Neural progenitor cell (in vitro differentiated cells): ENCODE measurements around the gene LRRD1. TPM values are rescaled to one million over a fixed set of nuclear protein-coding genes. Genes with fewer than 3 reads are reported as not detected.
"Not testable (repeated sequence)": the region's sequence is repeated elsewhere in the genome, so short reads cannot be mapped to it uniquely, and the experiment has no call there.

Experiments used
- DNase-seq: peaks from one replicate; pipeline ENCODE4 v3.0.0-alpha.2; 2016; ENCODE audit warnings: low spot score
- H2AFZ ChIP-seq: fragments of 200-600 bp; sonication (generic); replicated peaks from 2 replicates; pipeline ENCODE4 v1.6.1; 2016; ENCODE audit warnings: antibody characterized with exemption
- H3F3A ChIP-seq: fragments of 200-600 bp; sonication (generic); 2 replicates; pipeline ENCODE4 v1.6.1; 2016; ENCODE audit warnings: antibody characterized with exemption, low read depth
- H3K27ac ChIP-seq: fragments of 200-600 bp; sonication (generic); 2 replicates; pipeline ENCODE4 v1.5.1; 2016; ENCODE audit warnings: mild to moderate bottlenecking
- H3K27me3 ChIP-seq: fragments of 200-600 bp; sonication (generic); 2 replicates; pipeline ENCODE4 v1.6.1; 2016; ENCODE audit warnings: mild to moderate bottlenecking, moderate library complexity
- H3K36me3 ChIP-seq: fragments of 200-600 bp; sonication (generic); 2 replicates; pipeline ENCODE4 v1.5.1; 2016
- H3K4me1 ChIP-seq: fragments of 200-600 bp; sonication (generic); 2 replicates; pipeline ENCODE4 v1.6.1; 2016; ENCODE audit warnings: mixed run types
- H3K4me2 ChIP-seq: fragments of 200-600 bp; sonication (generic); 2 replicates; pipeline ENCODE4 v1.6.1; 2016
- H3K4me3 ChIP-seq: fragments of 200-600 bp; sonication (generic); 2 replicates; pipeline ENCODE4 v1.5.1; 2016
- H3K79me2 ChIP-seq: fragments of 200-600 bp; sonication (generic); 2 replicates; pipeline ENCODE4 v1.6.1; 2016; ENCODE audit warnings: low read depth
- H3K9ac ChIP-seq: fragments of 200-600 bp; sonication (generic); 2 replicates; pipeline ENCODE4 v1.6.1; 2016
- H3K9me3 ChIP-seq: fragments of 200-600 bp; sonication (generic); 2 replicates; pipeline ENCODE4 v1.5.1; 2016; ENCODE audit warnings: low read depth
- H4K20me1 ChIP-seq: fragments of 200-600 bp; sonication (generic); 2 replicates; pipeline ENCODE4 v1.6.1; 2016; ENCODE audit warnings: low read depth
- H3K27ac Mint-ChIP-seq: 3 replicates; pipeline ENCODE4 v1.8.0; 2021; ENCODE audit warnings: mixed read lengths
- H3K27me3 Mint-ChIP-seq: 2 replicates; pipeline ENCODE4 v1.8.0; 2022; ENCODE audit warnings: low read depth, mild to moderate bottlenecking, inconsistent platforms, moderate library complexity, mixed read lengths; ENCODE audit not compliant: insufficient read depth
- H3K36me3 Mint-ChIP-seq: 3 replicates; pipeline ENCODE4 v1.8.0; 2021; ENCODE audit warnings: mixed read lengths
- H3K4me1 Mint-ChIP-seq: 3 replicates; pipeline ENCODE4 v1.8.0; 2021; ENCODE audit warnings: mixed read lengths
- H3K4me3 Mint-ChIP-seq: 3 replicates; pipeline ENCODE4 v1.8.0; 2021; ENCODE audit warnings: mild to moderate bottlenecking, moderate library complexity, mixed read lengths
- H3K9me3 Mint-ChIP-seq: 3 replicates; pipeline ENCODE4 v1.8.0; 2020; ENCODE audit warnings: mixed read lengths
- CTCF ChIP-seq: fragments of 200-600 bp; sonication (generic); IDR thresholded peaks from 2 replicates; pipeline ENCODE4 v1.5.1; 2017; ENCODE audit warnings: antibody characterized with exemption, mild to moderate bottlenecking
- EZH2 ChIP-seq: fragments of 200-600 bp; sonication (generic); IDR thresholded peaks from 2 replicates; pipeline ENCODE4 v1.6.1; 2017; ENCODE audit warnings: antibody characterized with exemption, mild to moderate bottlenecking, moderate library complexity
- EZH2phosphoT487 ChIP-seq: fragments of 200-600 bp; sonication (generic); IDR thresholded peaks from 2 replicates; pipeline ENCODE4 v1.6.1; 2017; ENCODE audit warnings: antibody characterized with exemption
- microRNA-seq: library from miRNA; unstranded; fragments of <30 nt; microRNA quantifications from one replicate; pipeline ENCODE4, GENCODE V29; 2016
- small RNA-seq: library from RNA; depleted of rRNA; stranded (forward); fragments of <200 nt; gene quantifications from one replicate; pipeline ENCODE3, GENCODE V24; 2015
- total RNA-seq: library from RNA; depleted of rRNA; stranded (reverse); fragments of >200 nt; gene quantifications from 2 replicates; pipeline ENCODE4 v1.2.3, GENCODE V29; 2015; ENCODE audit warnings: low replicate concordance

LRRD1 gene
- total RNA-seq, 1 donor from 2014 or later = not detected

DNA sequence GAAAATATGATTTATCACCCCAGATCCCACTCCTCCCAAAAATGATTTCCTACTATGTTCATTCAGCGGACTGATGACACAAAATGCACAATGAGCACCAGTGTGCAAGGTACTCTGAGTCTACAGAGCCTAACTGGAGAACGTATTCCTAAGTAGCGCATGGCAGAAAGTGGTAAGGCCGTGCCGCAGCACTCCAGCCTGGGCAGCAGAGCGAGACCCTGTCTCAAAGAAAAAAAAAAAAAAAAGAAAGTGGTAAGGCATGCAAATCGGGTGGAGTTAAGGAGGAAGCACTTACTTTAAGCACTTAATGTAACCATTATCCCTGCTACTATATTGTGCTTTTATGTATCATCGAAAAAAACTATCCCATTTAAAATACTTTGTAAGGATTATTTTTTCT lies 70.1 kb downstream of the LRRD1 start:
- no peak overlapping the region for H3K4me3 ChIP-seq
- no peaks in the 10 kb centered on the region for H3K9me3 ChIP-seq
- no peaks in the 10 kb centered on the region for H3K79me2 ChIP-seq
- H3K36me3 ChIP-seq = peaks cover 23% of the 10 kb centered on the region
- H3K27ac ChIP-seq = peak overlapping the region; percentile 77
- Mint-ChIP-seq H3K36me3 (peaks cover 32% of the 10 kb centered on the region), H3K9me3 (no peaks in the 10 kb centered on the region), H3K4me3 (no peak overlapping the region), H3K4me1 (no peaks in the 10 kb centered on the region), H3K27me3 (no peaks in the 10 kb centered on the region), H3K27ac (no peak overlapping the region)
- no peaks in the 10 kb centered on the region for H3K4me1 ChIP-seq
- H2AFZ ChIP-seq = no peak overlapping the region
- H3K9ac ChIP-seq = no peak overlapping the region
- no peaks in the 10 kb centered on the region for H4K20me1 ChIP-seq
- H3K4me2 ChIP-seq = no peak overlapping the region
- no peak for DNase-seq
- peaks cover 30% of the 10 kb centered on the region for H3F3A ChIP-seq
- TF ChIP-seq EZH2 (no peak), CTCF (no peak), EZH2phosphoT487 (no peak)
- no peaks in the 10 kb centered on the region for H3K27me3 ChIP-seq

- not testable (repeated sequence) for H3K4me1 Mint-ChIP-seq, H3K4me1 ChIP-seq, H3K27ac Mint-ChIP-seq, H3K79me2 ChIP-seq, H3K4me3 ChIP-seq, H3K27me3 Mint-ChIP-seq, H3K4me2 ChIP-seq, H3F3A ChIP-seq, H2AFZ ChIP-seq, H3K9ac ChIP-seq, H3K27me3 ChIP-seq, H3K27ac ChIP-seq, H3K9me3 Mint-ChIP-seq, H4K20me1 ChIP-seq, DNase-seq, H3K4me3 Mint-ChIP-seq, H3K9me3 ChIP-seq
- H3K36me3 Mint-ChIP-seq = peaks cover 39% of the 10 kb centered on the region
- H3K36me3 ChIP-seq = peaks cover 29% of the 10 kb centered on the region
These were observed 76.1 kb downstream of the LRRD1 start for GRCh38 chr7:92102862-92103261.

GRCh38 chr7:92100534-92100933 lies 78.4 kb downstream of the LRRD1 start:
- Histone ChIP-seq H3K9ac (no peak overlapping the region), H3K79me2 (no peaks in the 10 kb centered on the region), H3K9me3 (no peaks in the 10 kb centered on the region), H3F3A (no peaks in the 10 kb centered on the region), H4K20me1 (no peaks in the 10 kb centered on the region), H3K4me3 (no peak overlapping the region), H3K4me2 (no peak overlapping the region), H3K27me3 (no peaks in the 10 kb centered on the region), H3K27ac (no peak overlapping the region), H3K4me1 (no peaks in the 10 kb centered on the region), H2AFZ (no peak overlapping the region), H3K36me3 (peaks cover 27% of the 10 kb centered on the region)
- Mint-ChIP-seq H3K27me3 (peaks cover 2% of the 10 kb centered on the region), H3K36me3 (peaks cover 46% of the 10 kb centered on the region), H3K9me3 (no peaks in the 10 kb centered on the region), H3K27ac (no peak overlapping the region), H3K4me3 (no peak overlapping the region), H3K4me1 (no peaks in the 10 kb centered on the region)
- TF ChIP-seq EZH2 (no peak), EZH2phosphoT487 (no peak), CTCF (no peak)
- no peak for DNase-seq

DNA sequence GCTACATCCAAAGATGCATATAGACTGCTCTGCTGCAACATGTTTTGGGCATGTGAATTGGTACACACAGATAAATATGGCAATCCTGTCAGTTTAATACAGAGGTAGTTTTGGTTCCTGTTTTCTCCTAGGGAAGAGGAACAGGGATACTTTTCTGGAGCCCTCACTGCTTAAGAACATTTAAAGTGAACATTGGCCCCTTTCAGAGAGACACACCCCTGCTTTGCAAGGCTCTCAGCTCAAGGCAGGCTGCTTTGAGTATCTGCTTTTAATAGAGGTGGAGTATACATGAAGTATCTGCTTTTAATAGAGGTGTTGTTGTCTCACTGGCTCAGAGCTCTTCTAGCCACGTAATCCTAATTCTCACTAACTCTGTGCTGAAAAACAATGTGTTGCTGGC lies 83.6 kb downstream of the LRRD1 start:
- no peak overlapping the region for H2AFZ ChIP-seq
- no peak overlapping the region for H3K27ac ChIP-seq
- H4K20me1 ChIP-seq = no peaks in the 10 kb centered on the region
- no peak overlapping the region for H3K9ac ChIP-seq
- DNase-seq = no peak
- Mint-ChIP-seq H3K4me3 (no peak overlapping the region), H3K27me3 (no peaks in the 10 kb centered on the region), H3K27ac (no peak overlapping the region), H3K36me3 (peaks cover 39% of the 10 kb centered on the region), H3K9me3 (no peaks in the 10 kb centered on the region), H3K4me1 (no peaks in the 10 kb centered on the region)
- no peaks in the 10 kb centered on the region for H3K9me3 ChIP-seq
- H3K36me3 ChIP-seq = peaks cover 29% of the 10 kb centered on the region
- no peak overlapping the region for H3K4me2 ChIP-seq
- no peaks in the 10 kb centered on the region for H3K4me1 ChIP-seq
- no peaks in the 10 kb centered on the region for H3K27me3 ChIP-seq
- no peaks in the 10 kb centered on the region for H3F3A ChIP-seq
- no peak overlapping the region for H3K4me3 ChIP-seq
- TF ChIP-seq CTCF (no peak), EZH2phosphoT487 (no peak), EZH2 (no peak)
- no peaks in the 10 kb centered on the region for H3K79me2 ChIP-seq

Small RNA genes lying within 50 kb of the gene (microRNA-seq; reads per million reads assigned to microRNA genes)
- gene MIR1285-1 = not detected

Small RNA genes lying within 50 kb of the gene (small RNA-seq; reads per million reads assigned to genes)
- gene MIR1285-1 (not detected), gene RF00019 (not detected)

Other genes with a start within 250 kb of the LRRD1 start
- 68.6 and 93.4 TPM in 2 replicates for gene AKAP9, start 238.3 kb downstream of the LRRD1 start, total RNA-seq
- 93.2 and 130 TPM in 2 replicates for gene CYP51A1, start 44.7 kb downstream of the LRRD1 start, total RNA-seq
- 46.7 and 59.4 TPM in 2 replicates for gene KRIT1, start 66.8 kb upstream of the LRRD1 start, total RNA-seq
- gene ANKIB1, start 66.8 kb upstream of the LRRD1 start, total RNA-seq = 37.7 and 52.1 TPM in 2 replicates